ENCODE measurements around the gene PLEKHA6. TPM values are rescaled to one million over a fixed set of nuclear protein-coding genes. Genes with fewer than 3 reads are reported as not detected.

The PLEKHA6 gene
- polyA plus RNA-seq, 1 experiment: 4.2 TPM

DNA sequence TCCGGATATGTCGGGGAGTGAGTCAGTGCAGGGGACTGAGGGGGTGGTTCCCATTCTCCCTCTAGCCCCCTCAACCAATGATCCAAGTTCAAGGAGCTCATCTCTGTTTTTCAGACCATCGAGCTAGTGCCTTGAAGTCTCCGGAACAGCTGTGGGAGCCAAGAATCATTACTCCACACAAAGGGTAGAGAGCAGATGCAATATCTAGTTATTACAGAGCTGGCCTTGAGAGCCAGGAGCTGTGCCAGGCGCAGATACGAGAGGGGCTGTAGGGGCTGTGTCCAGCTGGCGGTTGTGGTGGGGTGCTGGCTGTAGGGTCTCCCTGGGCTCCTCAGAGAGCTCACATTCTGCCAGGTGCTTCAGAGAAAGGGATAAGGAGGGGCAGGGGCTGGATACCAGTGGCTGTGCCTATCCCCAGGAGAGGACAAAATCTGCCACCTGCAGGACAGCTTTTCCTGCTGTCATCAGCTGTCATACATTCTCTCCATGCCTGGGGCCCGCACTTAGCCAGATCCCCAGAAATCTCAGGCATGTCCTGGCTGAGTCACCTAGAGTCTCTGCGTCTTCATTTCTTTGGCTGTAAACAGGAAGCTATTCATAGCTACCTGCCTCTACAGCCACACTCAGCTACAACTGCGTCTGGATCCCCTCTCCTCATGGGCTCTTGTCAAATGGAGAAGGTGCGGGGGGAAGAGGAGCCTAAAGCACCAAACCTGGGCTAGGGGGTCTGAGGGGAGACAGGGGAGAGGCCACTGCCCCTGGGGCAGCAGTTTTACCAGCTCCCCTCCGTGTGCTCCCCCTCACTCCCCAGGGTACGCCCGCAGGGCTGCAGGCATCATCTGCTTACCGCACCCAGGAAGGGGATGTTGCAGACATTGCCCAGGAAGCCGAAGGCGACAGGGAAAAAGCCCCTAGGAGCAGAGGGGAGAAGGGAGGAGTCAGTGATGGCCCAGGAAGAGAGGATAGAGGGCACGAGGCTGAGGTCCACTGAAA lies 161.1 kb downstream of the PLEKHA6 start:
- DNase-seq (ENCODE audit: low read depth): peak; percentile 61
- no peaks in the 10 kb centered on the region for H3K27me3 ChIP-seq (ENCODE audit: control insufficient read depth, insufficient read depth, low read length)
- ChIA-PET POLR2A (interaction anchor here (0.5 kb wide), 1 partner anchor 34 kb away, joined by 4 read pairs; no protein-coding TSS in a partner anchor), CTCF (interaction anchor here (0.7 to 5.1 kb wide), 11 partner anchors 8 to 165 kb away, joined by 3 to 51 read pairs (median 6); partner anchors contain the start of genes PLEKHA6 and REN)
- TF ChIP-seq, protein P1, sequence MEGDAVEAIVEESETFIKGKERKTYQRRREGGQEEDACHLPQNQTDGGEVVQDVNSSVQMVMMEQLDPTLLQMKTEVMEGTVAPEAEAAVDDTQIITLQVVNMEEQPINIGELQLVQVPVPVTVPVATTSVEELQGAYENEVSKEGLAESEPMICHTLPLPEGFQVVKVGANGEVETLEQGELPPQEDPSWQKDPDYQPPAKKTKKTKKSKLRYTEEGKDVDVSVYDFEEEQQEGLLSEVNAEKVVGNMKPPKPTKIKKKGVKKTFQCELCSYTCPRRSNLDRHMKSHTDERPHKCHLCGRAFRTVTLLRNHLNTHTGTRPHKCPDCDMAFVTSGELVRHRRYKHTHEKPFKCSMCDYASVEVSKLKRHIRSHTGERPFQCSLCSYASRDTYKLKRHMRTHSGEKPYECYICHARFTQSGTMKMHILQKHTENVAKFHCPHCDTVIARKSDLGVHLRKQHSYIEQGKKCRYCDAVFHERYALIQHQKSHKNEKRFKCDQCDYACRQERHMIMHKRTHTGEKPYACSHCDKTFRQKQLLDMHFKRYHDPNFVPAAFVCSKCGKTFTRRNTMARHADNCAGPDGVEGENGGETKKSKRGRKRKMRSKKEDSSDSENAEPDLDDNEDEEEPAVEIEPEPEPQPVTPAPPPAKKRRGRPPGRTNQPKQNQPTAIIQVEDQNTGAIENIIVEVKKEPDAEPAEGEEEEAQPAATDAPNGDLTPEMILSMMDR (IDR thresholded peaks at IDR 0.05; ENCODE audit: insufficient read depth, low read depth, low read length): 0 out of 2 replicates have a peak, but pooled peaks have one; percentile 17
- no peak overlapping the region for H3K4me3 ChIP-seq (ENCODE audit: low read depth, low read length)
- no peaks in the 10 kb centered on the region for H3K36me3 ChIP-seq (ENCODE audit: control insufficient read depth, insufficient read depth, low read length)

DNA sequence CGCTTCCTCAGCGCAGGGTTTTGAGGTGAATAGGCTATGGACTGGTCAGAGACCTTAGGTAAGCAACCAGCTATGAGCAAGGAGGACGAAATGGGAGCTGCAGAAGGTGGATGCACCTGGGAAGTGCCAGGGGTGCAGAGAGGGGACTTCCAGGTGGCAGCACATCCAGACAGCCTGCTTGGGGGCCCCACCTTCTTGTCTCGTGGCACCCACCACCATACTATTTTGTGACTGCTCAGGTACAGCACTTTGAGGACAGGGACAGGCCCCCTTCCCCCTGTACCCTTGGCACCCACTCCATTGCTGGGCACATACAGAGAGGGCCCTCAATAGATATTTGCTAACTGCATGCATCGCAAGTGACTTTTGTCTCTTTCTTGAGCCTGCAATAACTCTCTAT lies 162.7 kb downstream of the PLEKHA6 start:
- H3K36me3 ChIP-seq (ENCODE audit: control insufficient read depth, insufficient read depth, low read length): no peaks in the 10 kb centered on the region
- no peaks in the 10 kb centered on the region for H3K27me3 ChIP-seq (ENCODE audit: control insufficient read depth, insufficient read depth, low read length)
- no peak overlapping the region for H3K4me3 ChIP-seq (ENCODE audit: low read depth, low read length)
- TF ChIP-seq, protein P1 (IDR thresholded peaks at IDR 0.05; ENCODE audit: insufficient read depth, low read depth, low read length): no peak
- ChIA-PET POLR2A (no interaction called here), CTCF (interaction anchor here (0.6 to 5.1 kb wide), 5 partner anchors 10 to 166 kb away, joined by 3 to 51 read pairs (median 13); partner anchors contain the start of genes GOLT1A and REN)
- DNase-seq (ENCODE audit: low read depth): no peak

DNA sequence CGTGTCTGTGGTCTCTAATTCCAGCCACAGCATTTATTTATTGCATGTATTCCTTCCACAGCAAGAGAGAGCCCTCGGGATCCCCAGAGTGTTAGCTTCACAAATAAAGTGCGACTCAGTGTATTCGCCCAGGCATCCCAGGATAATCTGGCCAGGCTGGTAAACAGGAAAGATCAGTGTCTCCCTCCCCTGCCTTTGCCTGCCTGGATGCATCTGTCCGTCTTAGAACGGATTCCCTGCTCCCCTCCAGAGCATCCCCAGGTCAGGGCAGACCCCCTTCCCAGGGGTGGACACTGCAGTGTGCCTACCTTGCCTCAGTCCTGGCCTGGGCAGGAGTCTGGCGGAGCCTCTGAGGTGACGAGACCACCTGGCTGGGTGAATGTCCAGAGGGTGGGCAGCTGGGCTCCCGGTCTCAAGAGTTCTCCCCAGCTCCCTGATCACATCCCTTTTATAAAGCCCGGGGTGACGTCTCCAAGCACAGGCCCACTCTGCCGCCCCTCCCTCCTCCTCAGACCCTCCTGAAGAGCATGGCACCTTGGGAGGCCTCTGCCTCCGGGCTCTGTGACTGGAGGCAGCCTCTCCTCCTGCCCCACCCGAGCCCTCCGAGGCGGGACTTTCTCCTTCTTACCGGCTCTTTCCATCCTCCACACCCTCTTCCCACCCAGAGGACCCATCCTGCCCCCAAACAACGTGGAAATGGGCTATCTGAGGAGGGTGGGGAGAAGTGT lies 163.5 kb downstream of the PLEKHA6 start, which contains the start of gene KISS1:
KISS1 (minus strand) TSS at position 424 of the 728 bp plus-strand sequence. CDS start 3,615 bp downstream, outside the sequence.
- POLR2A ChIA-PET: no interaction called here
- DNase-seq (ENCODE audit: low read depth): no peak
- CTCF ChIA-PET: interaction anchor here (3.8 to 5.1 kb wide), 2 partner anchors 11 to 31 kb away, joined by 46 to 51 read pairs; partner anchors contain the start of gene REN
- Histone ChIP-seq H3K27me3 (ENCODE audit: control insufficient read depth, insufficient read depth, low read length) (no peaks in the 10 kb centered on the region), H3K36me3 (ENCODE audit: control insufficient read depth, insufficient read depth, low read length) (no peaks in the 10 kb centered on the region), H3K4me3 (ENCODE audit: low read depth, low read length) (no peak within 1 kb of the TSS)
- TF ChIP-seq, protein P1 (IDR thresholded peaks at IDR 0.05; ENCODE audit: insufficient read depth, low read depth, low read length): no peak

DNA sequence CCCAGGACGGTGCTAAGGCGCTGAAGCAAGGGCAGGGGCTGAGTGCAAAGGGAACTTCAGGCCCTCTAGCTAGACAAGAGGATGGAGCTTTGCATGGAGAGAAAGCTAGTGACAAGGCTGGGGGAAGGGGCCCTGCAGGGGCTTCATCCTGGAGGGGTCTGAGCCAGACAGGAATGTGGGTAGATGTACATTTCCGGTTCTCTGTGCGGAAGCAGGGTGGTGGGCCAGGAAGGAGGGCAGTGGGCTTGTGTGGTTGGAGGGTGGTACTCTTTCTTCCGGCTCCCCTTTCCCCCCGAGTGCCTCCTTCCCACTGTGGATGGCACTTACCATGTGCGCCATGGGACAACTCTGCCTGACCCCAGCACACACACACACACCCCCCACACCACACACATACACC lies 165.0 kb downstream of the PLEKHA6 start:
- TF ChIP-seq, protein P1 (IDR thresholded peaks at IDR 0.05; ENCODE audit: insufficient read depth, low read depth, low read length): no peak
- CTCF ChIA-PET: interaction anchor here (0.6 to 1.7 kb wide), 4 partner anchors 9 to 30 kb away, joined by 3 to 6 read pairs (median 3); no protein-coding TSS in a partner anchor

More for the DNA sequence above, 165.0 kb downstream of the PLEKHA6 start:
- no peak overlapping the region for H3K4me3 ChIP-seq (ENCODE audit: low read depth, low read length)
- no peaks in the 10 kb centered on the region for H3K27me3 ChIP-seq (ENCODE audit: control insufficient read depth, insufficient read depth, low read length)
- no peaks in the 10 kb centered on the region for H3K36me3 ChIP-seq (ENCODE audit: control insufficient read depth, insufficient read depth, low read length)
- no peak for DNase-seq (ENCODE audit: low read depth)
- POLR2A ChIA-PET: no interaction called here
